Motor neuron (in vitro differentiated cells): ENCODE data around the gene SLC25A22. TPM values are rescaled to one million over a fixed set of nuclear protein-coding genes. Genes with fewer than 3 reads are reported as not detected.

Source experiments
- ATAC-seq, 8 experiments: fragments of 200-7000 bp; cut with Tn5 transposase; replicated peaks in 6 of 8; 2 replicates each; pipeline ENCODE4 v1.8.0; 2021; ENCODE audit warnings: mild to moderate bottlenecking in 8 of 8, moderate library complexity in 8 of 8
- H3K27ac ChIP-seq, 2 donors: fragments of 250-450 bp; sonication (Bioruptor Pico); 2 replicates each; pipeline ENCODE4 v1.9.0; 2021; ENCODE audit warnings: antibody characterized with exemption in 2 of 2, mild to moderate bottlenecking in 2 of 2, moderate library complexity in 1 of 2
- H3K4me1 ChIP-seq, 2 donors: fragments of 250-450 bp; sonication (Bioruptor Pico); replicated peaks in 1 of 2; 2 replicates each; pipeline ENCODE4 v1.6.1; 2021; ENCODE audit warnings: antibody characterized with exemption in 2 of 2, mild to moderate bottlenecking in 2 of 2, moderate library complexity in 1 of 2
- H3K4me3 ChIP-seq, 5 donors: fragments of 250-450 bp; sonication (Bioruptor Pico); 2 replicates each; pipeline ENCODE4 v1.9.0; 2021; ENCODE audit warnings: antibody characterized with exemption in 5 of 5, mild to moderate bottlenecking in 5 of 5, moderate library complexity in 4 of 5
- WGBS, 10 experiments: fragments of 450-650 bp; shearing (Covaris generic); methylation state at CpG; one replicate each; pipeline ENCODE4 v1.0.0; 2022; 5-methylcytosine and 5-hydroxymethylcytosine counted together
- in situ Hi-C, 9 experiments: fragments of 400-800 bp; cut with MboI; loops; one replicate each; pipeline ENCODE4 v1.15.0; 2021; ENCODE audit warnings: low sequenced_read_pairs in 9 of 9, low pct_unique_long_range_greater_than_20kb in 2 of 9; ENCODE audit not compliant: unreplicated experiment in 9 of 9
- total RNA-seq, 8 experiments: library from RNA; unstranded; fragments of 300-600 nt; gene quantifications; 2 replicates each; pipeline versions ENCODE4 v1.2.3 to v1.2.4, GENCODE V29; 2022

The SLC25A22 gene
- total RNA-seq, 8 experiments from 2014 or later = 21.4 to 45.6 (median 31.7) TPM

GRCh38 chr11:802018-802617 lies 4.0 kb upstream of the SLC25A22 start:
- H3K4me3 ChIP-seq = no peak overlapping the region
- ATAC-seq = no peak
- 94 to 100% methylated on average over 1 to 6 of the region's 21 CpGs; no CpG with 5 or more reads in 8 of the 10 experiments for WGBS, 10 experiments
- no peak overlapping the region for H3K27ac ChIP-seq
- in situ Hi-C loops = no loop called here
- H3K4me1 ChIP-seq = peaks cover 15 to 20% of the 10 kb centered on the region in 2 donors

GRCh38 chr11:801097-801780 lies 3.2 kb upstream of the SLC25A22 start:
- ATAC-seq = no peak
- 89 to 93% methylated on average over 3 to 5 of the region's 20 CpGs; no CpG with 5 or more reads in 8 of the 10 experiments for WGBS, 10 experiments
- H3K27ac ChIP-seq = no peak overlapping the region
- peaks cover 19 to 27% of the 10 kb centered on the region in 2 donors for H3K4me1 ChIP-seq
- in situ Hi-C loops = no loop called here
- no peak overlapping the region for H3K4me3 ChIP-seq

- no CpG with 5 or more reads among the region's 30 CpGs for WGBS, 10 experiments
- in situ Hi-C loops = no loop called here
- Histone ChIP-seq H3K27ac (no peak overlapping the region), H3K4me1 (peaks cover 25 to 30% of the 10 kb centered on the region in 2 donors), H3K4me3 (no peak overlapping the region)
- ATAC-seq = no peak
Observed at GRCh38 chr11:800473-800872, 2.4 kb upstream of the SLC25A22 start.

GRCh38 chr11:799641-800316 lies 1.7 kb upstream of the SLC25A22 start:
- no peak overlapping the region for H3K27ac ChIP-seq
- WGBS, 10 experiments = no CpG with 5 or more reads among the region's 32 CpGs
- peaks cover 31 to 36% of the 10 kb centered on the region in 2 donors for H3K4me1 ChIP-seq
- in situ Hi-C loops = no loop called here
- ATAC-seq = no peak
- H3K4me3 ChIP-seq = no peak overlapping the region

GRCh38 chr11:797296-798092 lies 587 bp downstream of the SLC25A22 start:
- 0% methylated on average over 3 to 7 of the region's 57 CpGs; no CpG with 5 or more reads in 6 of the 10 experiments for WGBS, 10 experiments
- H3K27ac ChIP-seq = peak overlapping the region; percentile 95 to 97
- ATAC-seq = peak; percentile 40 to 76 (median 68)

GRCh38 chr11:796565-797295 lies 1.4 kb downstream of the SLC25A22 start:
- Histone ChIP-seq H3K4me1 (peaks cover 23 to 28% of the 10 kb centered on the region in 2 donors), H3K4me3 (peak overlapping the region; percentile 54 to 79 (median 61)), H3K27ac (peak overlapping the region; percentile 95 to 97)
- peak in 5 of 8 experiments; percentile 0 to 2 (median 0) for ATAC-seq
- 0 to 20% (median 6%) methylated on average over 1 to 6 of the region's 18 CpGs; no CpG with 5 or more reads in 7 of the 10 experiments for WGBS, 10 experiments
- in situ Hi-C loops = no loop called here

More at GRCh38 chr11:797296-798092, 587 bp downstream of the SLC25A22 start:
- H3K4me3 ChIP-seq = peak overlapping the region; percentile 54 to 79 (median 61)
- in situ Hi-C loops = no loop called here
- peaks cover 23 to 28% of the 10 kb centered on the region in 2 donors for H3K4me1 ChIP-seq

GRCh38 chr11:795634-796564 lies 2.2 kb downstream of the SLC25A22 start:
- no CpG with 5 or more reads among the region's 26 CpGs for WGBS, 10 experiments
- H3K27ac ChIP-seq = peak overlapping the region; percentile 95 to 97
- in situ Hi-C loops = no loop called here
- peak overlapping the region; percentile 54 to 79 (median 61) for H3K4me3 ChIP-seq
- H3K4me1 ChIP-seq = peaks cover 23 to 30% of the 10 kb centered on the region in 2 donors
- ATAC-seq = peak; percentile 35 to 58 (median 42)

GRCh38 chr11:794766-795633 lies 3.1 kb downstream of the SLC25A22 start:
- Histone ChIP-seq H3K4me3 (peak overlapping the region; percentile 54 to 79 (median 61)), H3K27ac (peak overlapping the region; percentile 95 to 97), H3K4me1 (peaks cover 23 to 39% of the 10 kb centered on the region in 2 donors)
- peak in 1 of 8 experiments; percentile 2 for ATAC-seq
- WGBS, 10 experiments = 100% methylated on average over 2 of the region's 38 CpGs; no CpG with 5 or more reads in 9 of the 10 experiments
- in situ Hi-C loops = no loop called here

GRCh38 chr11:794013-794765 lies 3.9 kb downstream of the SLC25A22 start:
- in situ Hi-C loops = no loop called here
- H3K4me3 ChIP-seq = no peak overlapping the region
- ATAC-seq = no peak
- no peak overlapping the region for H3K27ac ChIP-seq
- 80 to 88% (median 81%) methylated on average over 4 to 5 of the region's 31 CpGs; no CpG with 5 or more reads in 7 of the 10 experiments for WGBS, 10 experiments
- peaks cover 26 to 47% of the 10 kb centered on the region in 2 donors for H3K4me1 ChIP-seq

- in situ Hi-C loops = no loop called here
- Histone ChIP-seq H3K4me1 (peaks cover 32 to 51% of the 10 kb centered on the region in 2 donors), H3K4me3 (no peak overlapping the region), H3K27ac (no peak overlapping the region)
- no peak for ATAC-seq
- 72 to 80% methylated on average over 2 of the region's 7 CpGs; no CpG with 5 or more reads in 8 of the 10 experiments for WGBS, 10 experiments
Observed at GRCh38 chr11:793556-793955, 4.5 kb downstream of the SLC25A22 start.
